ENCODE measurements around the gene SSBP4.

DNA sequence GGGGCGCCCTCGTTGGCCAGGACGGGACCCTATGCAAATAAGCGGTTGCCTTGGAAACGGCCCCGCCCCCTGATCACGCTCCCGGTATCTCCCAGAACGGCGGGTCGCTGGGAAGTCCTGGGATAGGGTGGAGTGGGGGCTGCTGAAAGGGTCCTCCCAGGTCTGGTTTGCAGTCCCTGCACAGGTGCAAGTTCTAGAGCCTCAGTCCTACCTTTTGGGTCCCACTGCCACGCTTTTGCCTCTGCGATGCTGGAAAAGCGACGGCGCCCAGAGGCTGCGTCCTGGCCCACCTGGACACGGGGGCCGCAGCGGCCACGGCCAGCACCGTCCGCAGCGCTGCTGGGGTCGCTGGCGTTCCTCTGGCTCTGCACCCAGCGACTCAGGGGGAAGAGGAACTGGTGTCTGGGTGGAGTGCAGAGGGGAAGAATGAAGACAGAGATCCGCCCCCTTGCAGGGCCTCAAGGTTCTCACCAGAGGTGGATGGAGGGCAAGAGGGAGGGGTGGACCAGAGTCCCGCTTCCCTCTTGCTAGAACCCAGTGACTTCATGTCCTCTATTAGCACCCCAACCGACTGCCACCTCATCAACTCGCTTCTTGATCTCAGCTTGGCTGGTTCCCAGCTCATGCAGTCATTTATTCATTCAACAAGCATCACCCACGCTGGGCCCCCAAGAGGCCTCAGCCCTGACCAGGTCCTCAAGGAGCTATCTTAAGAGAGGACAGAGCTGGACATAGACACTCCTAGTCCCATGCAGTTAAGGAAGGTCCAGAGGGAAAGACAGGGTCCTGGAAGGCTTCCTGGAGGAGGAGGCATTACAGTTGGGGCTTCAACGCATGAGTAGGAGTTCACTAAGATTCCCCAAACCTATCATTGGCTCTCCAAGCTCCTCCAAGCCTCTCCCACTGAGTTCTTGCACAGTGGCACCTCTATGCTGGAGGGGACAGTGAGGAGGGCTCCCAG, 21.7 kb upstream of the SSBP4 start, which contains the start of gene LRRC25:
- TF ChIP-seq ZNF274 (IDR thresholded peaks at IDR 0.05; ENCODE audit: low read depth, low read length), result no peak
- no peak for TF ChIP-seq SUZ12 (IDR thresholded peaks at IDR 0.05; ENCODE audit: extremely low read depth, insufficient read depth, insufficient read length)
